ENCODE data around the gene LELP1.

- no peak for TF ChIP-seq CTCF (IDR thresholded peaks at IDR 0.05)
- no peak for TF ChIP-seq ZFX (IDR thresholded peaks at IDR 0.05; ENCODE audit: borderline replicate concordance)
These were observed 48.8 kb downstream of the LELP1 start for GRCh38 chr1:153251988-153252387.

Data from 22Rv1 (cell line).